ENCODE data around the gene UNC93A.
"Not testable (repeated sequence)": the region's sequence is repeated elsewhere in the genome, so short reads cannot be mapped to it uniquely, and the experiment has no call there.

Gene UNC93A

DNA sequence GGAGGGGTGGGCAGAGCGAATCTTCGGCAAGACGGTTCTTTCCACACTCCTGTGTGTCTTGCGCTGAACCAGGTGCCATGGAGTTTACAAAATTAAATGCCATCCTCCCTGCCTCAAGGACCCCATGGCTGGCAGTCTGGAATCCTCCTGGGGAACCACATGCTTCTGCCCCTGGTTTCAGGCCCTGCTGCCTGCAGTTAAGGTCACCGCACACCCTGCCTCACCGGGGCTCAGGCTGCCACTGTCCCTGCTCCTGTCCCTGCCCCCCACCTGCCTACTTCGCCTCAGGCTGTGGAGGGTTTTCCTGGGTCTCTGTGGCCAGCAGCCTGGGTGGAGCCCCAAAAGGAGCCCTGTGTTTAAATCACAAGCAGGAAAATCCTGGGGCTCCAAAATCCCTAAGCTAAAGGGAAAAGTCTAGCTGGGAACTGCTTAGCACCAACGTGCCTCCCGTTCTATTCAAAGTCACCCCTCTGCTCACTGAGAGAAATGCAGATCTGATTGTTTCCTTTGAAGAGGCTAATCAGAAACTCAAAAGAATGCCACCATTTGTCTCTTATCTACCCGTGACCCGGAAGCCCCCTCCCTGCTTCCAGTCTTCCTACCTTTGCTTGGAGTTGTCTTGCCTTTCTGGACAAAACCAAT, 23.2 kb downstream of the UNC93A start:
- H3K4me3 ChIP-seq (ENCODE audit: low read depth, low read length) = no peak overlapping the region
- TF ChIP-seq MYC (IDR thresholded peaks at IDR 0.05; ENCODE audit: low read depth, low read length) (no peak), POLR2A (IDR thresholded peaks at IDR 0.05; ENCODE audit: extremely low read depth, insufficient read length) (no peak)
- TF ChIP-seq, protein P1, sequence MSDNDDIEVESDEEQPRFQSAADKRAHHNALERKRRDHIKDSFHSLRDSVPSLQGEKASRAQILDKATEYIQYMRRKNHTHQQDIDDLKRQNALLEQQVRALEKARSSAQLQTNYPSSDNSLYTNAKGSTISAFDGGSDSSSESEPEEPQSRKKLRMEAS (IDR thresholded peaks at IDR 0.05; ENCODE audit: low read depth, low read length) = no peak
- TF ChIP-seq, protein P2, sequence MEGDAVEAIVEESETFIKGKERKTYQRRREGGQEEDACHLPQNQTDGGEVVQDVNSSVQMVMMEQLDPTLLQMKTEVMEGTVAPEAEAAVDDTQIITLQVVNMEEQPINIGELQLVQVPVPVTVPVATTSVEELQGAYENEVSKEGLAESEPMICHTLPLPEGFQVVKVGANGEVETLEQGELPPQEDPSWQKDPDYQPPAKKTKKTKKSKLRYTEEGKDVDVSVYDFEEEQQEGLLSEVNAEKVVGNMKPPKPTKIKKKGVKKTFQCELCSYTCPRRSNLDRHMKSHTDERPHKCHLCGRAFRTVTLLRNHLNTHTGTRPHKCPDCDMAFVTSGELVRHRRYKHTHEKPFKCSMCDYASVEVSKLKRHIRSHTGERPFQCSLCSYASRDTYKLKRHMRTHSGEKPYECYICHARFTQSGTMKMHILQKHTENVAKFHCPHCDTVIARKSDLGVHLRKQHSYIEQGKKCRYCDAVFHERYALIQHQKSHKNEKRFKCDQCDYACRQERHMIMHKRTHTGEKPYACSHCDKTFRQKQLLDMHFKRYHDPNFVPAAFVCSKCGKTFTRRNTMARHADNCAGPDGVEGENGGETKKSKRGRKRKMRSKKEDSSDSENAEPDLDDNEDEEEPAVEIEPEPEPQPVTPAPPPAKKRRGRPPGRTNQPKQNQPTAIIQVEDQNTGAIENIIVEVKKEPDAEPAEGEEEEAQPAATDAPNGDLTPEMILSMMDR (IDR thresholded peaks at IDR 0.05; ENCODE audit: low read depth, low read length) = no peak
- DNase-seq (ENCODE audit: low read depth) = no peak

DNA sequence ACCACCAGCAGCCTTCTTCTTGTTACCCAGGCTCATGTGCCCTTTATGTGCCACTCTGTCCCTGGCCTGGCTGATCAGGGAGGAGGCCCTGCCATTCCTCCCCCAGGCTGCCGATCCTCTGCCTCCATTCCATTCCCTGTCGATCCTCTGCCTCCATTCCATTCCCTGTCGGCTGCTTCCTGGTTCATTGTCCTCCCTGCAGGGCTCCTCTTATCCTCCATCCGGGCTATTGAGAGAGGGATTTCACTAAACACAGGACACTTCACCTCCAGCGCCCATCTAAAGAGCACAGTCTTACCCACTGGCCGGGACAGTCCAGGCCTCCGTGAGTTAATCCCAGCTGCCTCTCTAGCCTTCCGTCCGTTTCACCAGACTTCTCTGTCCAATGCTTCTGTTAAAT, 26.1 kb downstream of the UNC93A start:
- TF ChIP-seq, protein P2 (IDR thresholded peaks at IDR 0.05; ENCODE audit: low read depth, low read length) = no peak
- TF ChIP-seq, protein P1 (IDR thresholded peaks at IDR 0.05; ENCODE audit: low read depth, low read length) = no peak
- DNase-seq (ENCODE audit: low read depth) = no peak
- H3K4me3 ChIP-seq (ENCODE audit: low read depth, low read length) = no peak overlapping the region

DNA sequence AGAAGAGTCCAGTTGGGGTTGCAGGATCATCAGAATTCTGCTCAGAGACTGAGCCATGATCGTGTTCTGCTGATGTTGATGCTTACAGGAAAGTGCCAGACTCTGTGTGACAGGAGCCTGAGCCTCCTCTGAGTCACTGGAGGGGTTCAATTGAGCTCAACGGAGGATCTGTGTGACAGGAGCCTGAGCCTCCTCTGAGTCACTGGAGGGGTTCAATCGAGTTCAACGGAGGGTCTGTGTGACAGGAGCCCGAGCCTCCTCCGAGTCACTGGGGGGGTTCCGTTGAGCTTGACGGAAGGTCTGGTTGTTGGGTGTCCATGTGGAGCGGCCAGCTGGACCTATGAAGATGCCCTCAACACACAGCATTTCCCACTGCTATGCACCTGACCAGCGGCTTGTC, 27.2 kb downstream of the UNC93A start:
- H3K4me3 ChIP-seq (ENCODE audit: low read depth, low read length); DNase-seq (ENCODE audit: low read depth): not testable (repeated sequence)

DNA sequence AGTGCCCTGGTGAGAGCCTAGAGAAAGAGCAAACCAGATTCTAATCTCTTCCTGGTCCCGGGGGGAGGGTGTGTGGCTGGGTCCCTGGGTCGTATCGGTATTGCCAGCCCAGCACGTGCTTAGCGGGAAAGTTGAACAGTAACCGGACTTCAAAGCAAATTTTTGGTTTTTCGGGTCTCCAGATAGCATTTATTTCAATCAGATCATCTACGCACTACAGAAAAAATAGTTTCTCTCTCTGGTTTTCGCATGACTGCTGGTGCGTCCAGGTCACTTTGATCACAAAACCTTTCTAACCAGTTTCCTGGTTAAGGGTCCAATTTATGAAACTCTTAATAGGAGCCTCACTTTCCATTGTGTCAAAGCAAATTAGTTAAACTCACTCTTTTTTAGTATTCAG, 27.7 kb downstream of the UNC93A start:
- not testable (repeated sequence) for DNase-seq (ENCODE audit: low read depth)

DNA sequence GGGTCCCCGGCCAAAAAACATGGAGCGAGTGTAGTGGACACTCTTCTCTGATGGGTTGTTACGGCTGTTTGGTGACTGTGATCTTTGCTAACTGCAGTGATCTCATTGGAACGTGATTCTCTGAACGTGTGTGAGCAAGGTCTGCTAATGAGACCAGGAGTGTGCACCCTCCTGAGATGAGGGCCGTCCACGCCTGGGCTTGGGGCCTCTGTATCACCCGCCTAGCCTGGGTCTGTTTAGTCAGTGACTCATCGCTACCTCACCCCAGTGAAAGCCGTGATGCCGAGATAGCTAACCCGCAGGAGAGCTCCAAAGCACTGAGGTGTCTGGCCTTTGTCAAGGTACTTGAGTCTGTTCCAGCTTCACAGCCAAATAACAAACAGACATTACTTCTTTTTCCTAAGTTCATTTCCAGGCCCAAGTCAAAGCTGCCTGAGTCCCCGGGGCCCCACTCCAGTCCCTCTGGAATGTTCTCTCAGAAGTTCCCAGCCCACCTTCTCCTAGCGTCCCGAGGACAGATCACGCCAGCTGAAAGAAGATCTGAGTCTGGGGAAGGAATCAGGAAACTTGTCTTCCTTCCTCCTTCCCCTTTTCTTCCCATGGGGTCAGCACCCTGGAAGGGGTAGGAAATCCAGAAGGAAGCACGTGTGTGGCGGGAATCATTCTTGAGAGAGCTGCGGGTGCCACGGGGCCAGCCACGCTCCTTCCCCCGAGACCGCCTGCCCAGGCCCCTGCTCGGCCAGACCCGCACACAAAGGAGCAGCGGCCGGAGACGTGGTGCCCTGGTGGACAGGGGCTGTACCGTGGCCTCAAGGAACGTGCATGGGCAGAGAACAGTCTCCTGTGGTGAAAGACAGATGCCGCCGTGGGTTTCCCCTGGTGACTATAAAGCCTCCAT, 29.0 kb downstream of the UNC93A start:
- not testable (repeated sequence) for H3K4me3 ChIP-seq (ENCODE audit: low read depth, low read length); DNase-seq (ENCODE audit: low read depth)

More for the DNA sequence above, 27.7 kb downstream of the UNC93A start:
- not testable (repeated sequence) for H3K4me3 ChIP-seq (ENCODE audit: low read depth, low read length)

DNA sequence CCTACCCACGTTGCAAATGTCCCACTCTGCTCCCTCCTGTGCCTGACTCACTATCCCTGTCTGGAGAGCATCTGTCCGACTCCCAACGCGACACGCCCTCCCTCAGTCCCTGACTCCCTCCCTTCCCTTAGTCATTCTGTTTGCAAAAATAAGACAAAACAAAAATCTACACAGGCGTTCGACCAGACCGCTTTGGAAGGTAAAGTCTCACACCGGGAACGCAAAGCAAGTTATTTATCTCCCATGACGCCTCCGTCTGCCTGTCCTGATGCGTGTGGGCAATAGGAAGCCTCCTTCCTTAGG, 29.6 kb downstream of the UNC93A start:
- not testable (repeated sequence) for DNase-seq (ENCODE audit: low read depth); H3K4me3 ChIP-seq (ENCODE audit: low read depth, low read length)

DNA sequence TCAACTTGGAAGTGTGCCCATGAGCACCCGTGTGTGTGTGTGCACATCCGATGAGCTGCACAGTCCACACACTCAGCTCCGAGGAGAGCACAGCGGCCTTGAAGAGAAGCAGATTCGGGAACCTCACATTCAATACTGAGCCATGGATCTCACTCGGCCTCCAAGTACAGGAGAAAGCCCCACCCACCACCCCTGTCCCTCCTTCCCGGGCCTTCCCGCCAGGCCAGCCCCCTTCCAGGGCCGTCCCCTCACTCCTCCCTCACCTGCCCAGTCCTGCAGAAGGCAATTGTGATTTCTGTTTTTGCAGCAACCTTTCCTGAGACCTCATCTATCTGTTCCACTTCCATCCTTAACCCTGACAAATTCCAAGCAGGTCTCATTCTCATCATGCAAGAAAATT, 30.1 kb downstream of the UNC93A start:
- H3K4me3 ChIP-seq (ENCODE audit: low read depth, low read length); DNase-seq (ENCODE audit: low read depth): not testable (repeated sequence)

DNA sequence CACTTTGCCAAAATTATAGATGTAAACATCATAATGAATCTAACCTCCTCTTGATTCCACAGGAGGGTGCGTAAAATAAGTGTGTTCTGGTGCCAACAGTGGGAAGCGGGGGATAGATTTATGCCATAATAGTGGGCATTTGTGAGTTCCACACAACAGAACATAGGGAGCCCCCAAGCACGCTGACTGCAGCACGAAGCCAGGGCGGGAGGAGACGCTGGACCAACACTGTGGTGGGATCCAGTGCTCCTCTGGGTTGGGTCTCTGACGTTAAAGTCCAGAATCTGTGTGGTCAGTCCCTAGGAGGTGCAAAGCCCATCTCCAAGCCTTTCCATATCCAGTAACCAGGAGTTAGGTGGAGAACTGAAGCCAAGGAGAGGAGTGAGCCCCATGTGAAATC, 32.0 kb downstream of the UNC93A start:
- DNase-seq (ENCODE audit: low read depth) = no peak
- TF ChIP-seq, protein P2 (IDR thresholded peaks at IDR 0.05; ENCODE audit: low read depth, low read length) = no peak
- TF ChIP-seq MYC (IDR thresholded peaks at IDR 0.05; ENCODE audit: low read depth, low read length) = no peak
- TF ChIP-seq, protein P1 (IDR thresholded peaks at IDR 0.05; ENCODE audit: low read depth, low read length) = no peak
- no peak overlapping the region for H3K4me3 ChIP-seq (ENCODE audit: low read depth, low read length)

DNA sequence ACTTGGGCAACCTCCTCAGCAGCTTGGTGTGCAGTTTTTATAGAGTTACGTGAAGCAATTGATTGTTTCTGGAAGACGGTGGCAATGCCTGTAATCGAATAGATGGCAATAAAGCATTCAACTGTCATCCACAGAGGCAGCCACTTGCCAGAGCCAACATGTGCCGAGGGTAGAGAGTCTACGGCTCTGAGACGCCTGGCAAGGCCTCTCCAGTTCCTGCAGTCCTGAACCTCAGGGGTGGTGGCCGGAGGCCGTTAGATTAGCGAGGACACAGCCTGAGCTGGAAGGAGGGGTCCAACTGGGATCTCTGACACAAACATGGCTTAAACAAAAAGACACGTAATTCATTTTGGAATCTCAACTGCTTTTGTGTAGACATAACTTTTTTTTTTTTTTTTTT, 33.0 kb downstream of the UNC93A start:
- no peak overlapping the region for H3K4me3 ChIP-seq (ENCODE audit: low read depth, low read length)
- DNase-seq (ENCODE audit: low read depth) = no peak
- TF ChIP-seq, protein P2 (IDR thresholded peaks at IDR 0.05; ENCODE audit: low read depth, low read length) = no peak
- TF ChIP-seq, protein P1 (IDR thresholded peaks at IDR 0.05; ENCODE audit: low read depth, low read length) = no peak
- no peak for TF ChIP-seq POLR2A (IDR thresholded peaks at IDR 0.05; ENCODE audit: extremely low read depth, insufficient read length)
- no peak for TF ChIP-seq MYC (IDR thresholded peaks at IDR 0.05; ENCODE audit: low read depth, low read length)

Measured in NB4 (cell line).